Mesendoderm (in vitro differentiated cells): ENCODE data around the gene EPN2.

Experiments
- DNase-seq: peaks from one replicate; pipeline ENCODE4 v3.0.0; 2013
- H2AK5ac ChIP-seq: 2 replicates; pipeline ENCODE4 v1.6.1; 2013; ENCODE audit warnings: low read length, inconsistent platforms
- H2BK120ac ChIP-seq: 2 replicates; pipeline ENCODE4 v1.6.1; 2013; ENCODE audit warnings: low read depth, mild to moderate bottlenecking, low read length, moderate library complexity, mixed read lengths
- H2BK15ac ChIP-seq: replicated peaks from 2 replicates; pipeline ENCODE4 v1.6.1; 2013; ENCODE audit warnings: low read depth, mild to moderate bottlenecking, moderate library complexity
- H2BK5ac ChIP-seq: 2 replicates; pipeline ENCODE4 v1.6.1; 2013; ENCODE audit warnings: low read length, inconsistent platforms
- H3K18ac ChIP-seq: 2 replicates; pipeline ENCODE4 v1.6.1; 2013; ENCODE audit warnings: mild to moderate bottlenecking, low read length, mixed read lengths
- H3K23ac ChIP-seq: one replicate; pipeline ENCODE4 v1.6.1; 2013; ENCODE audit warnings: low read length
- H3K27ac ChIP-seq: 2 replicates; pipeline ENCODE4 v1.5.1; 2013; ENCODE audit warnings: low read depth, mild to moderate bottlenecking, inconsistent platforms, low read length, moderate library complexity
- H3K27me3 ChIP-seq: 2 replicates; pipeline ENCODE4 v1.6.1; 2013; ENCODE audit warnings: low read length, control low read depth, mild to moderate bottlenecking, inconsistent platforms; ENCODE audit not compliant: insufficient read depth, poor library complexity
- H3K36me3 ChIP-seq: 2 replicates; pipeline ENCODE4 v1.6.1; 2013; ENCODE audit warnings: low read length, inconsistent platforms; ENCODE audit not compliant: control insufficient read depth, insufficient read depth
- H3K4ac ChIP-seq: one replicate; pipeline ENCODE4 v1.6.1; 2013; ENCODE audit warnings: low read depth, mild to moderate bottlenecking, low read length, moderate library complexity
- H3K4me1 ChIP-seq: 2 replicates; pipeline ENCODE4 v1.6.1; 2013; ENCODE audit warnings: low read depth, low read length, inconsistent platforms; ENCODE audit not compliant: control insufficient read depth
- H3K4me2 ChIP-seq: 2 replicates; pipeline ENCODE4 v1.6.1; 2013; ENCODE audit warnings: low read length
- H3K4me3 ChIP-seq: 2 replicates; pipeline ENCODE4 v1.5.1; 2013; ENCODE audit warnings: mild to moderate bottlenecking, low read length
- H3K56ac ChIP-seq: one replicate; pipeline ENCODE4 v1.6.1; 2013; ENCODE audit warnings: low read length
- H3K79me1 ChIP-seq: 2 replicates; pipeline ENCODE4 v1.6.1; 2013; ENCODE audit warnings: low read length, inconsistent platforms
- H3K79me2 ChIP-seq: 2 replicates; pipeline ENCODE4 v1.6.1; 2013; ENCODE audit warnings: mild to moderate bottlenecking, low read length; ENCODE audit not compliant: control insufficient read depth, insufficient read depth
- H3K9ac ChIP-seq: 2 replicates; pipeline ENCODE4 v1.6.1; 2013; ENCODE audit warnings: low read length, inconsistent platforms
- H4K5ac ChIP-seq: one replicate; pipeline ENCODE4 v1.6.1; 2013; ENCODE audit warnings: low read length
- H4K8ac ChIP-seq: one replicate; pipeline ENCODE4 v1.6.1; 2013; ENCODE audit warnings: low read depth, mild to moderate bottlenecking, control low read depth, low read length, moderate library complexity
- WGBS: extraction: QIAGEN DNeasy Blood & Tissue Kit; methylation state at CpG from one replicate; pipeline ENCODE4 v1.1.7; 2013; ENCODE audit warnings: low lambda C conversion rate, missing lambda C conversion rate; ENCODE audit not compliant: insufficient coverage; ENCODE audit errors: extremely low coverage; 5-methylcytosine and 5-hydroxymethylcytosine counted together

Gene EPN2

GRCh38 chr17:19260958-19261357, 23.8 kb downstream of the EPN2 start:
- Histone ChIP-seq H3K4me1 (no peaks in the 10 kb centered on the region), H4K8ac (no peak overlapping the region), H2BK120ac (no peak overlapping the region), H3K79me2 (peaks cover 36% of the 10 kb centered on the region), H3K27me3 (no peaks in the 10 kb centered on the region), H3K23ac (no peak overlapping the region), H4K5ac (no peak overlapping the region), H3K4me2 (no peak overlapping the region), H2BK15ac (no peak overlapping the region), H3K36me3 (no peaks in the 10 kb centered on the region), H3K9ac (no peak overlapping the region), H2BK5ac (no peak overlapping the region), H3K56ac (no peak overlapping the region), H3K27ac (no peak overlapping the region), H3K4ac (no peak overlapping the region), H2AK5ac (no peak overlapping the region), H3K4me3 (no peak overlapping the region), H3K79me1 (peaks cover 42% of the 10 kb centered on the region), H3K18ac (no peak overlapping the region)
- peak; percentile 27 for DNase-seq
- WGBS = no CpG with 5 or more reads among the region's 7 CpGs

- Histone ChIP-seq H3K4me3 (no peak overlapping the region), H3K9ac (no peak overlapping the region), H3K79me1 (peaks cover 41% of the 10 kb centered on the region), H3K23ac (no peak overlapping the region), H3K56ac (no peak overlapping the region), H3K4me2 (no peak overlapping the region), H3K4ac (no peak overlapping the region), H3K18ac (no peak overlapping the region), H3K4me1 (no peaks in the 10 kb centered on the region), H3K27ac (no peak overlapping the region), H2AK5ac (no peak overlapping the region), H2BK5ac (no peak overlapping the region), H4K8ac (no peak overlapping the region), H4K5ac (no peak overlapping the region), H3K27me3 (no peaks in the 10 kb centered on the region), H3K36me3 (no peaks in the 10 kb centered on the region), H2BK15ac (no peak overlapping the region), H2BK120ac (no peak overlapping the region), H3K79me2 (peaks cover 35% of the 10 kb centered on the region)
- no CpG with 5 or more reads among the region's 2 CpGs for WGBS
- DNase-seq = no peak
Measured at GRCh38 chr17:19261426-19261825, 24.3 kb downstream of the EPN2 start.

- no peak for DNase-seq
- Histone ChIP-seq H3K4me3 (no peak overlapping the region), H4K8ac (no peak overlapping the region), H3K36me3 (no peaks in the 10 kb centered on the region), H3K4me1 (no peaks in the 10 kb centered on the region), H3K27me3 (no peaks in the 10 kb centered on the region), H3K18ac (no peak overlapping the region), H2AK5ac (no peak overlapping the region), H3K4me2 (no peak overlapping the region), H2BK5ac (no peak overlapping the region), H3K79me2 (peaks cover 26% of the 10 kb centered on the region), H3K27ac (no peak overlapping the region), H3K23ac (no peak overlapping the region), H3K79me1 (peaks cover 38% of the 10 kb centered on the region), H2BK120ac (no peak overlapping the region), H2BK15ac (no peak overlapping the region), H3K4ac (no peak overlapping the region), H3K9ac (no peak overlapping the region), H4K5ac (no peak overlapping the region), H3K56ac (no peak overlapping the region)
- WGBS = no CpG with 5 or more reads among the region's 8 CpGs
Measured at GRCh38 chr17:19262650-19263631, 25.8 kb downstream of the EPN2 start.

GRCh38 chr17:19263641-19264051, 26.5 kb downstream of the EPN2 start:
- no peak overlapping the region for H3K23ac ChIP-seq
- no peak overlapping the region for H3K4me2 ChIP-seq
- H3K4ac ChIP-seq = no peak overlapping the region
- no peak overlapping the region for H4K8ac ChIP-seq
- no peak overlapping the region for H3K18ac ChIP-seq
- WGBS = no CpG with 5 or more reads among the region's 4 CpGs
- no peak for DNase-seq
- H2AK5ac ChIP-seq = no peak overlapping the region
- no peak overlapping the region for H3K4me3 ChIP-seq
- H3K56ac ChIP-seq = no peak overlapping the region
- peaks cover 20% of the 10 kb centered on the region for H3K79me2 ChIP-seq
- H3K36me3 ChIP-seq = no peaks in the 10 kb centered on the region
- H3K27me3 ChIP-seq = no peaks in the 10 kb centered on the region
- H3K27ac ChIP-seq = no peak overlapping the region
- H2BK120ac ChIP-seq = no peak overlapping the region
- no peak overlapping the region for H2BK15ac ChIP-seq
- H2BK5ac ChIP-seq = no peak overlapping the region
- peaks cover 35% of the 10 kb centered on the region for H3K79me1 ChIP-seq
- H3K9ac ChIP-seq = no peak overlapping the region
- no peak overlapping the region for H4K5ac ChIP-seq
- H3K4me1 ChIP-seq = no peaks in the 10 kb centered on the region

GRCh38 chr17:19264268-19264667, 27.1 kb downstream of the EPN2 start:
- Histone ChIP-seq H3K4ac (no peak overlapping the region), H3K4me2 (no peak overlapping the region), H3K18ac (no peak overlapping the region), H2BK15ac (no peak overlapping the region), H2BK5ac (no peak overlapping the region), H3K79me1 (peaks cover 36% of the 10 kb centered on the region), H3K4me1 (no peaks in the 10 kb centered on the region), H2AK5ac (no peak overlapping the region), H4K5ac (no peak overlapping the region), H3K56ac (no peak overlapping the region), H3K4me3 (no peak overlapping the region), H3K23ac (no peak overlapping the region), H3K27me3 (no peaks in the 10 kb centered on the region), H4K8ac (no peak overlapping the region), H3K9ac (no peak overlapping the region), H3K79me2 (peaks cover 19% of the 10 kb centered on the region), H2BK120ac (no peak overlapping the region), H3K27ac (no peak overlapping the region), H3K36me3 (no peaks in the 10 kb centered on the region)
- no peak for DNase-seq
- WGBS = no CpG with 5 or more reads among the region's 3 CpGs
